Ovary (tissue), 9 donors: Measurements from ENCODE around the gene CCDC148. TPM values are rescaled to one million over a fixed set of nuclear protein-coding genes. Genes with fewer than 3 reads are reported as not detected.
"Not testable (repeated sequence)": the region's sequence is repeated elsewhere in the genome, so short reads cannot be mapped to it uniquely, and the experiment has no call there.

Experiments
- DNase-seq, 5 donors: peaks; one replicate each; pipeline ENCODE4 v3.0.0-alpha.2; 2019 to 2020
- H3K27ac ChIP-seq, 2 donors: fragments of 200-600 bp; one replicate each; pipeline versions ENCODE4 v1.5.1 to v1.8.0; 2019 to 2022
- H3K27me3 ChIP-seq: fragments of 200-600 bp; one replicate; pipeline ENCODE4 v1.8.0; 2022
- H3K36me3 ChIP-seq: fragments of 200-600 bp; sonication (generic); one replicate; pipeline ENCODE4 v1.5.1; 2019
- H3K4me1 ChIP-seq: one replicate; pipeline ENCODE4 v1.8.1; 2013; ENCODE audit warnings: mild to moderate bottlenecking, moderate library complexity; ENCODE audit not compliant: insufficient read depth
- H3K4me3 ChIP-seq: fragments of 200-600 bp; sonication (generic); one replicate; pipeline ENCODE4 v1.5.1; 2017
- H3K9me3 ChIP-seq, 2 donors: fragments of 200-600 bp in 1 of 2; sonication (generic) in 1 of 2; one replicate each; pipeline versions ENCODE4 v1.5.1 to v1.8.1; 2013 to 2019; ENCODE audit warnings: mild to moderate bottlenecking in 1 of 2, moderate library complexity in 1 of 2
- EP300 ChIP-seq: sonication (generic); formaldehyde crosslinking; IDR thresholded peaks from one replicate; pipeline ENCODE4 v1.6.1; 2017; ENCODE audit warnings: antibody characterized with exemption
- POLR2A ChIP-seq: fragments of 450-650 bp; IDR thresholded peaks from one replicate; pipeline ENCODE4 v1.6.1; 2017; ENCODE audit warnings: antibody characterized with exemption, mild to moderate bottlenecking, moderate library complexity
- WGBS, 3 donors: extraction: QIAGEN DNeasy Blood & Tissue Kit in 1 of 3; methylation state at CpG; one replicate each; pipeline versions ENCODE4 v1.1.5 to v1.1.7; 2013 to 2017; 5-methylcytosine and 5-hydroxymethylcytosine counted together
- intact Hi-C, 4 donors: fragments of 100-400 bp; cut with DNase I; formaldehyde crosslinking; loops; one replicate each; pipeline versions ENCODE4 v1.11.0 to v1.15.1; 2022 to 2023
- polyA plus RNA-seq, 2 donors: library from polyadenylated mRNA; stranded (reverse); fragments of 200-250 nt in 1 of 2; fragments of 350-450 nt in 1 of 2; fragmentation: Illumina TruSeq in 1 of 2; extraction: RNeasy Lipid Tissue Mini Kit (QIAGEN cat#74804) in 1 of 2; gene quantifications; one replicate each; pipeline ENCODE4 v1.2.3, GENCODE V29; 2013 to 2014
- total RNA-seq, 7 donors: library from RNA; depleted of rRNA in 2 of 7; stranded (reverse); fragments of >200 nt in 2 of 7; fragmentation: NEBNext Ultra II Directional in 3 of 7; extraction: Animal tissue kit (Norgen Biotek cat#: 25700) in 3 of 7; gene quantifications; one replicate each; pipeline versions ENCODE4 v1.1.0 to v1.2.4, GENCODE V29; 2016 to 2023
- TF ChIP-seq, protein P1 (sequence below), 3 donors: fragments of 450-650 bp in 2 of 3; fragments of 200-600 bp in 1 of 3; IDR thresholded peaks; one replicate each; pipeline versions ENCODE4 v1.5.1 to v1.8.0; 2016 to 2022; ENCODE audit warnings: antibody characterized with exemption in 3 of 3, mild to moderate bottlenecking in 1 of 3
- donor health status: DM: no; HTN: no; CAD: no; lungs with moderate emphysema.
- donor health status: DM: no; HTN: no; CAD: no.
- donor health status: Bipolar disorder and iron deficiency.
- donor health status: DM: yes; HTN: yes; CAD: no.
- donor health status: DM: no; HTN: no; CAD: no.
- donor health status: DM: yes; HTN: yes; CAD: no.

CCDC148 gene
- total and polyA plus RNA-seq, 9 donors, result 0.80 to 6.6 (median 3.5) TPM

DNA sequence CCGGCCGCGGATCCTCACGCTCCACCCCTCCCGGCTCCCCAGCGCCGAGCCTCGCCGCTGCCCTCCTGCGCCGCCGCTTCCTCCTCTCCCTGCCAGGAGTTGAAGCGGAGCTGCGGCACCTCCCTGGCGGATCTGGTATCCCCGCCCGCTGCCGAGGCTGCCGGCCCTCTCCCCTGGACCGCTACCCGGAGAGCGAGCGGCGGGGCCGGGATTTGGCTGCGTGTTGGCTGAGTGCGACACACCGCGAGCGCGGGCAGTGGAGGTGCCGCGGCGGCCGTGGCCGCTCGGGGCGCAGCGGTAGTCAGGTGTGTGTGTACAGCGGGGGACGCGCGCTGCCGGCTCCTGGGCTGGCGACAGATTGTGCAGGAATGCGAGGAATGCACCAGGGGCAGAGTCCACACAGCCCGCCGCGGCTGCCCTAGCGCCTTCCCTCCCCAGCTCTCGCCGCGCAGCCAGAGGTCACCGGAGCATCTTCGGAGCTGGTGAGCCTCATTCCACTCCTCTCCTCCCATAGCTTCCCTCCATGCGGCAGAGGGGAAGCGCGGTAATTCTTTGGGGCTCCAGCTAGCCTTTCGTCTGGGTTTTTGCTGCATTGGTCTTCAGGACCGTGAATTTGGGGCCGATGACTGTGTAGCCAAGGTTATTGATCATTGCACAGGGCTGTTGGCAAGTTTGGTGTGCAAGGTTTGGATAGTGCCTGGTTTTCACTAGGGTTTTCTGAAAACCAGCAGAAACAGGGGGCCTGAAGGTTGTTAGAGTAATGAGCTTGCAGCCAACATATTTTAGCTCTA is 1.5 kb upstream of the CCDC148 start:
- peak overlapping the region; percentile 71 for H3K4me3 ChIP-seq
- H3K36me3 ChIP-seq, result no peaks in the 10 kb centered on the region
- intact Hi-C loops, result loop anchor here in 3 of 4 donors (5.0 to 10.0 kb wide), 4 partner anchors 207 to 294 kb away; no protein-coding TSS in a partner anchor
- WGBS, 3 donors, result 0 to 1% (median 0%) methylated on average over 42 to 61 of the region's 61 CpGs
- TF ChIP-seq EP300, result no peak
- TF ChIP-seq, protein P1, sequence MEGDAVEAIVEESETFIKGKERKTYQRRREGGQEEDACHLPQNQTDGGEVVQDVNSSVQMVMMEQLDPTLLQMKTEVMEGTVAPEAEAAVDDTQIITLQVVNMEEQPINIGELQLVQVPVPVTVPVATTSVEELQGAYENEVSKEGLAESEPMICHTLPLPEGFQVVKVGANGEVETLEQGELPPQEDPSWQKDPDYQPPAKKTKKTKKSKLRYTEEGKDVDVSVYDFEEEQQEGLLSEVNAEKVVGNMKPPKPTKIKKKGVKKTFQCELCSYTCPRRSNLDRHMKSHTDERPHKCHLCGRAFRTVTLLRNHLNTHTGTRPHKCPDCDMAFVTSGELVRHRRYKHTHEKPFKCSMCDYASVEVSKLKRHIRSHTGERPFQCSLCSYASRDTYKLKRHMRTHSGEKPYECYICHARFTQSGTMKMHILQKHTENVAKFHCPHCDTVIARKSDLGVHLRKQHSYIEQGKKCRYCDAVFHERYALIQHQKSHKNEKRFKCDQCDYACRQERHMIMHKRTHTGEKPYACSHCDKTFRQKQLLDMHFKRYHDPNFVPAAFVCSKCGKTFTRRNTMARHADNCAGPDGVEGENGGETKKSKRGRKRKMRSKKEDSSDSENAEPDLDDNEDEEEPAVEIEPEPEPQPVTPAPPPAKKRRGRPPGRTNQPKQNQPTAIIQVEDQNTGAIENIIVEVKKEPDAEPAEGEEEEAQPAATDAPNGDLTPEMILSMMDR (IDR thresholded peaks at IDR 0.05), result peak in 2 of 3 donors; percentile 46 to 52
- TF ChIP-seq POLR2A, result peak; percentile 37
- DNase-seq, result peak; percentile 40 to 77 (median 67)
- H3K27ac ChIP-seq, result peak overlapping the region; percentile 80 to 90
- peaks cover 3% of the 10 kb centered on the region for H3K4me1 ChIP-seq
- no peaks in the 10 kb centered on the region for H3K9me3 ChIP-seq
- H3K27me3 ChIP-seq, result no peaks in the 10 kb centered on the region

DNA sequence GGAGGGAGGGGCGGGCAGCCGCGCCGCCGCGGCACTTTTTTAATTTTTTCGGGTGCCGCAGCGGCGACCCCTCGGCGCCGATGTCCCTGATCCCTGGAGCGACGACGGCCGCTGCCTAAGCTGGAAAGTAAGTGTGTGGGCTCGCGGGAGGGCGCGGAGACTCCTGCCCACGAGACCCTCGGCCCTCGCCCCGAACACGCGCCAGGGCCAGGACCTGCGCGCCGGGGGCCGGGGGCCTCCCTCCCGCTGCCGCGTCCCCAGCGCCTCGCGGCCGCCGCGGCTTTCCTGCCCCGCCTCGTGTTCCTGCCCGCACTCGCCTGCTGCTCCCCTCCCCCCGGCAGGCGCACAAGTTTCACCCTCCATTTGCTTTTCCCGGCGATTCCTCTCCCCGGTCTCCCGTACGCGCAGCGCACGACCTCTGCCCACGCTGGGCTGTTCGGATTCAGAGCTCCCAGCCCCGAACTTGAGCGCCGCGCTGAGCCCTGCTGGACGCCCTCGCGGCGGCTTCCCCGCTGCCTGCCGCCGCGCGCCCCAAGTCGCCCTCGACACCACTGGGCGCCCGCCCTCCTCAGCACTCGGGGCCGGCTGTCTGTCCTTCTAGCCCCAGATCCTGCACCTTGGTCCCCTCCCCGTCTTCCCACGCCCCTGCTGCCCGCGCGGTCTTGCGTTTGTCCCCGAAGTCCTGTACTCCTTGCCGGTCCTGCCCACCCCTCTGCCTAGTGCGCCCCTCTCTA is 706 bp upstream of the CCDC148 start:
- peak overlapping the region; percentile 80 to 90 for H3K27ac ChIP-seq
- H3K4me3 ChIP-seq, result peak overlapping the region; percentile 71
- TF ChIP-seq POLR2A (no peak), EP300 (no peak)
- TF ChIP-seq, protein P1 (IDR thresholded peaks at IDR 0.05), result no peak
- intact Hi-C loops, result loop anchor here in 3 of 4 donors (5.0 to 10.0 kb wide), 4 partner anchors 208 to 295 kb away; no protein-coding TSS in a partner anchor
- no peaks in the 10 kb centered on the region for H3K36me3 ChIP-seq
- H3K4me1 ChIP-seq, result peaks cover 1% of the 10 kb centered on the region
- WGBS, 3 donors, result 0% methylated on average over 74 to 84 of the region's 84 CpGs
- no peaks in the 10 kb centered on the region for H3K9me3 ChIP-seq
- no peaks in the 10 kb centered on the region for H3K27me3 ChIP-seq
- peak; percentile 51 to 77 (median 68) for DNase-seq

DNA sequence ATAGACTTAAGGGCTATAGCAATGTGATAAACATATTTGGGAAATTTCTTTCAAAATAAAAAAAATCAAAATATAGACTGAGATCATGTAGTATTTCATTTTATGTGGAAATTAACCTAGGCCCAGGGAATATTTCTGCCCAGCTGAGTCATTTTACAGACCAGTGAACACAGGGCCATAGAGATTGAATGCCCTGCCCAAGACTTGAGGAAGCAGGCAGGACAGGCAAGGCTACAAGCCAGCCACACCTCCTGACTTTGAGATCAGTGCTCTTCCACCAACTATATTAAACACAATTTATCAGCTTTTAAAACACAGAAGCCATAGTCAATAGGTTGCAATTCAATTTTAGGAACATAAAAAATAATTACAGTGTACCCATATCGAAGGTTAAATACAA is 12.9 kb downstream of the CCDC148 start:
- no peak for DNase-seq
- no peaks in the 10 kb centered on the region for H3K4me1 ChIP-seq

DNA sequence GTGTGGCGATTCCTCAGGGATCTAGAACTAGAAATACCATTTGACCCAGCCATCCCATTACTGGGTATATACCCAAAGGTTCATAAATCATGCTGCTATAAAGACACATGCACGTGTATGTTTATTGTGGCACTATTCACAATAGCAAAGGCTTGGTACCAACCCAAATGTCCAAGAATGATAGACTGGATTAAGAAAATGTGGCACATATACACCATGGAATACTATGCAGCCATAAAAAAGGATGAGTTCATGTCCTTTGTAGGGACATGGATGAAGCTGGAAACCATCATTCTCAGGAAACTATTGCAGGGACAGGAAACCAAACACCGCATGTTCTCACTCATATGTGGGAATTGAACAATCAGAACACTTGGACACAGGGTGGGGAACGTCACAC is 17.5 kb downstream of the CCDC148 start:
- intact Hi-C loops, H3K4me3 ChIP-seq, DNase-seq, H3K9me3 ChIP-seq, H3K4me1 ChIP-seq, H3K27ac ChIP-seq, H3K36me3 ChIP-seq, H3K27me3 ChIP-seq: not testable (repeated sequence)
- whole genome bisulfite sequencing, 3 donors, result 94 to 96% (median 95%) methylated on average over 4 of the region's 4 CpGs

More for the DNA sequence above, 12.9 kb downstream of the CCDC148 start:
- no peak for TF ChIP-seq POLR2A
- no peak for TF ChIP-seq EP300
- TF ChIP-seq, protein P1 (IDR thresholded peaks at IDR 0.05), result no peak
- WGBS, 3 donors, result 91 to 97% (median 95%) methylated on average over 1 of the region's 1 CpG
- Histone ChIP-seq H3K4me3 (no peak overlapping the region), H3K27ac (no peak overlapping the region), H3K9me3 (no peaks in the 10 kb centered on the region), H3K36me3 (no peaks in the 10 kb centered on the region), H3K27me3 (no peaks in the 10 kb centered on the region)
- intact Hi-C loops, result no loop called here

DNA sequence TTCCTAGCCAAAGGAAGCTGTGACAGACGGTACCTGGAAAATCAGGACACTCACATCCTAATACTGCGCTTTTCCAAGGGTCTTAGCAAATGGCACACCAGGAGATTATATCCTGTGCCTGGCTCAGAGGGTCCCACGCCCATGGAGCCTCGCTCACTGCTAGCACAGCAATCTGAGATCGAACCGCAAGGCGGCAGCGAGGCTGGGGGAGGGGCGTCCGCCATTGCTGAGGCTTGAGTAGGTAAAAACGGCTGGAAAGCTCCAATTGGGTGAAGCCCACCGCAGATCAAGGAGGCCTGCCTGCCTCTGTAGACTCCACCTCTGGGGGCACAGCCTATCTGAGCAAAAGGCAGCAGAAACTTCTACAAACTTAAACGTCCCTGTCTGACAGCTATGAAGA is 22.8 kb downstream of the CCDC148 start:
- intact Hi-C loops, H3K9me3 ChIP-seq, H3K27me3 ChIP-seq, H3K36me3 ChIP-seq, H3K4me1 ChIP-seq, H3K4me3 ChIP-seq, DNase-seq, H3K27ac ChIP-seq: not testable (repeated sequence)
- 88 to 97% (median 96%) methylated on average over 13 of the region's 13 CpGs for whole genome bisulfite sequencing, 3 donors
